Measurements from ENCODE around the gene PPFIA2. TPM values are rescaled to one million over a fixed set of nuclear protein-coding genes. Genes with fewer than 3 reads are reported as not detected.

Gene PPFIA2
- total RNA-seq, 4 donors from 2014 or later: 0.81 to 25.2 (median 4.9) TPM

GRCh38 chr12:81377771-81378170 lies 381.4 kb downstream of the PPFIA2 start:
- H3K27me3 ChIP-seq: no peaks in the 10 kb centered on the region
- no peak overlapping the region for H3K27ac ChIP-seq
- no peak for ATAC-seq
- no peaks in the 10 kb centered on the region for H3K4me1 ChIP-seq
- H3K36me3 ChIP-seq: no peaks in the 10 kb centered on the region
- no peaks in the 10 kb centered on the region for H3K9me3 ChIP-seq
- no peak overlapping the region for H3K4me3 ChIP-seq
- TF ChIP-seq POLR2A (IDR thresholded peaks at IDR 0.05) (no peak), POLR2AphosphoS5 (IDR thresholded peaks at IDR 0.05) (no peak)
- 89 to 93% methylated on average over 3 to 4 of the region's 4 CpGs for WGBS, 2 donors (ENCODE audit: low coverage in 1 of 2)

GRCh38 chr12:81375969-81376368 lies 383.2 kb downstream of the PPFIA2 start:
- H3K27me3 ChIP-seq: no peaks in the 10 kb centered on the region
- no peaks in the 10 kb centered on the region for H3K9me3 ChIP-seq
- no peaks in the 10 kb centered on the region for H3K4me1 ChIP-seq
- ATAC-seq: no peak
- no peak overlapping the region for H3K27ac ChIP-seq
- no peaks in the 10 kb centered on the region for H3K36me3 ChIP-seq
- H3K4me3 ChIP-seq: no peak overlapping the region
- 50 to 86% methylated on average over 3 of the region's 3 CpGs for WGBS, 2 donors (ENCODE audit: low coverage in 1 of 2)
- no peak for TF ChIP-seq POLR2AphosphoS5 (IDR thresholded peaks at IDR 0.05)
- TF ChIP-seq POLR2A (IDR thresholded peaks at IDR 0.05): no peak
- no peak for TF ChIP-seq EP300 (IDR thresholded peaks at IDR 0.05)
- TF ChIP-seq CTCF (IDR thresholded peaks at IDR 0.05): no peak

- Histone ChIP-seq H3K27me3 (no peaks in the 10 kb centered on the region), H3K4me1 (no peaks in the 10 kb centered on the region), H3K9me3 (no peaks in the 10 kb centered on the region), H3K36me3 (no peaks in the 10 kb centered on the region), H3K27ac (no peak overlapping the region), H3K4me3 (no peak overlapping the region)
- WGBS, 2 donors (ENCODE audit: low coverage in 1 of 2): 89 to 91% methylated on average over 1 of the region's 1 CpG
- no peak for ATAC-seq
- TF ChIP-seq CTCF (IDR thresholded peaks at IDR 0.05): no peak
- TF ChIP-seq EP300 (IDR thresholded peaks at IDR 0.05): no peak
- TF ChIP-seq POLR2AphosphoS5 (IDR thresholded peaks at IDR 0.05): no peak
- no peak for TF ChIP-seq POLR2A (IDR thresholded peaks at IDR 0.05)
These were observed 388.7 kb downstream of the PPFIA2 start for GRCh38 chr12:81370456-81370855.

GRCh38 chr12:81369175-81369574 lies 390.0 kb downstream of the PPFIA2 start:
- TF ChIP-seq EP300 (IDR thresholded peaks at IDR 0.05): no peak
- no peak for TF ChIP-seq POLR2AphosphoS5 (IDR thresholded peaks at IDR 0.05)
- TF ChIP-seq CTCF (IDR thresholded peaks at IDR 0.05): no peak
- TF ChIP-seq POLR2A (IDR thresholded peaks at IDR 0.05): no peak

GRCh38 chr12:81365284-81365683 lies 393.9 kb downstream of the PPFIA2 start:
- Histone ChIP-seq H3K9me3 (no peaks in the 10 kb centered on the region), H3K36me3 (no peaks in the 10 kb centered on the region), H3K4me3 (no peak overlapping the region), H3K27me3 (no peaks in the 10 kb centered on the region), H3K4me1 (no peaks in the 10 kb centered on the region), H3K27ac (no peak overlapping the region)
- no peak for ATAC-seq
- WGBS, 2 donors (ENCODE audit: low coverage in 1 of 2): 64 to 77% methylated on average over 2 of the region's 2 CpGs
- TF ChIP-seq POLR2AphosphoS5 (IDR thresholded peaks at IDR 0.05) (no peak), CTCF (IDR thresholded peaks at IDR 0.05) (no peak), POLR2A (IDR thresholded peaks at IDR 0.05) (no peak)

More at GRCh38 chr12:81369175-81369574, 390.0 kb downstream of the PPFIA2 start:
- no peaks in the 10 kb centered on the region for H3K9me3 ChIP-seq
- no peak overlapping the region for H3K27ac ChIP-seq
- H3K4me1 ChIP-seq: no peaks in the 10 kb centered on the region
- no peak overlapping the region for H3K4me3 ChIP-seq
- ATAC-seq: no peak
- H3K36me3 ChIP-seq: no peaks in the 10 kb centered on the region
- H3K27me3 ChIP-seq: no peaks in the 10 kb centered on the region

GRCh38 chr12:81360916-81361315 lies 398.2 kb downstream of the PPFIA2 start:
- H3K9me3 ChIP-seq: no peaks in the 10 kb centered on the region
- H3K27ac ChIP-seq: no peak overlapping the region
- no peaks in the 10 kb centered on the region for H3K36me3 ChIP-seq
- H3K27me3 ChIP-seq: no peaks in the 10 kb centered on the region
- no peak for TF ChIP-seq POLR2A (IDR thresholded peaks at IDR 0.05)
- TF ChIP-seq POLR2AphosphoS5 (IDR thresholded peaks at IDR 0.05): no peak
- TF ChIP-seq EP300 (IDR thresholded peaks at IDR 0.05): no peak
- no peak for TF ChIP-seq CTCF (IDR thresholded peaks at IDR 0.05)
- H3K4me1 ChIP-seq: no peaks in the 10 kb centered on the region
- ATAC-seq: no peak
- H3K4me3 ChIP-seq: no peak overlapping the region
